CD4-positive, alpha-beta T cell treated with Interferon gamma for 1 hour (primary cell): ENCODE measurements around the gene HOXA4.

Experiments used
- DNase-seq: peaks from one replicate; pipeline ENCODE4 v3.0.0-alpha.2; 2020

HOXA4 gene

GRCh38 chr7:27101957-27102580, 28.5 kb downstream of the HOXA4 start:
- DNase-seq, result no peak

GRCh38 chr7:27101171-27101956, 29.2 kb downstream of the HOXA4 start:
- DNase-seq, result no peak

- no peak for DNase-seq
These were observed 29.8 kb downstream of the HOXA4 start for GRCh38 chr7:27100694-27101170.

GRCh38 chr7:27099453-27100370, 30.8 kb downstream of the HOXA4 start:
- no peak for DNase-seq

- no peak for DNase-seq
These were observed 31.7 kb downstream of the HOXA4 start for GRCh38 chr7:27098578-27099451.

GRCh38 chr7:27097686-27098577, 32.6 kb downstream of the HOXA4 start:
- no peak for DNase-seq

- no peak for DNase-seq
These were observed 33.6 kb downstream of the HOXA4 start for GRCh38 chr7:27096768-27097514.

- peak; percentile 84 for DNase-seq
These were observed 34.4 kb downstream of the HOXA4 start, which contains the start of gene HOXA1 for GRCh38 chr7:27095897-27096767. HOXA1 (minus strand) TSS chr7:27096000; CDS start chr7:27095912, 88 bp downstream.

- DNase-seq, result peak; percentile 18
These were observed 35.3 kb downstream of the HOXA4 start for GRCh38 chr7:27095050-27095896.

GRCh38 chr7:27094304-27095049, 36.1 kb downstream of the HOXA4 start:
- no peak for DNase-seq

GRCh38 chr7:27093184-27093895, 37.2 kb downstream of the HOXA4 start:
- no peak for DNase-seq

- DNase-seq, result no peak
These were observed 37.8 kb downstream of the HOXA4 start for GRCh38 chr7:27092819-27093110.

GRCh38 chr7:27091941-27092818, 38.4 kb downstream of the HOXA4 start:
- DNase-seq, result no peak

GRCh38 chr7:27091105-27091504, 39.5 kb downstream of the HOXA4 start:
- no peak for DNase-seq

- DNase-seq, result no peak
These were observed 42.3 kb downstream of the HOXA4 start for GRCh38 chr7:27088002-27088922.
